A673 (cell line): ENCODE data around the gene STXBP2. TPM values are rescaled to one million over a fixed set of nuclear protein-coding genes. Genes with fewer than 3 reads are reported as not detected.

Experiments used
- BruUV-seq: library from RNA; stranded (reverse); fragments of 400-500 nt; replicated peaks from 2 replicates; lab custom pipeline; 2021; lab: Mats Ljungman, UMichigan
- CTCF ChIA-PET: fragments of 300-600 bp; sonication (Branson Sonifier 250); formaldehyde crosslinking; loops from one replicate; lab custom pipeline; 2022; ENCODE audit warnings: antibody characterized with exemption; lab: Charles Lee
- POLR2A ChIA-PET: fragments of 300-600 bp; sonication (Branson Sonifier 250); formaldehyde crosslinking; loops from one replicate; lab custom pipeline; 2022; ENCODE audit warnings: antibody characterized with exemption; ENCODE audit not compliant: low non-redundant PET; lab: Charles Lee
- DNase-seq: peaks from one replicate; pipeline ENCODE4 v3.0.0-alpha.2; 2015; ENCODE audit warnings: low spot score
- H3K27ac ChIP-seq: fragments of 200-600 bp; sonication (generic); 2 replicates; pipeline ENCODE4 v1.5.1; 2016; ENCODE audit warnings: mixed run types, low read depth, mild to moderate bottlenecking, mixed read lengths, antibody characterized with exemption, low read length; ENCODE audit not compliant: poor library complexity, severe bottlenecking
- H3K27me3 ChIP-seq: fragments of 200-600 bp; sonication (generic); replicated peaks from 2 replicates; pipeline ENCODE4 v1.6.1; 2017; ENCODE audit warnings: mixed run types, low read depth, mild to moderate bottlenecking, mixed read lengths, antibody characterized with exemption, low read length; ENCODE audit not compliant: insufficient read depth, poor library complexity
- H3K36me3 ChIP-seq: fragments of 200-600 bp; sonication (generic); 2 replicates; pipeline ENCODE4 v1.6.1; 2016; ENCODE audit warnings: mixed run types, mild to moderate bottlenecking, mixed read lengths, antibody characterized with exemption, low read length; ENCODE audit not compliant: insufficient read depth, poor library complexity, severe bottlenecking
- H3K4me1 ChIP-seq: fragments of 200-600 bp; sonication (generic); 2 replicates; pipeline ENCODE4 v1.6.1; 2017; ENCODE audit warnings: mixed run types, mild to moderate bottlenecking, mixed read lengths, antibody characterized with exemption, low read length; ENCODE audit not compliant: insufficient read depth, poor library complexity, severe bottlenecking
- H3K4me3 ChIP-seq: fragments of 200-600 bp; sonication (generic); 2 replicates; pipeline ENCODE4 v1.5.1; 2016; ENCODE audit warnings: low read depth, mixed run types, mild to moderate bottlenecking, mixed read lengths, low read length; ENCODE audit not compliant: poor library complexity, severe bottlenecking
- H3K9me3 ChIP-seq: fragments of 200-600 bp; sonication (generic); 2 replicates; pipeline ENCODE4 v1.6.1; 2016; ENCODE audit warnings: mixed run types, low read depth, mild to moderate bottlenecking, mixed read lengths, antibody characterized with exemption, low read length; ENCODE audit not compliant: poor library complexity, severe bottlenecking
- EZH2 ChIP-seq: fragments of 200-600 bp; sonication (generic); IDR thresholded peaks from 2 replicates; pipeline ENCODE4 v1.6.1; 2017; ENCODE audit warnings: borderline replicate concordance, low read depth, mild to moderate bottlenecking, mixed read lengths, antibody characterized with exemption, low read length; ENCODE audit not compliant: poor library complexity, severe bottlenecking
- intact Hi-C: fragments of 100-400 bp; cut with micrococcal nuclease; formaldehyde crosslinking; loops from one replicate; pipeline ENCODE4 v1.10.0; 2022; ENCODE audit not compliant: unreplicated experiment
- total RNA-seq: library from RNA; stranded (reverse); gene quantifications from 2 replicates; pipeline ENCODE4 v1.2.3, GENCODE V29; 2021
- TF ChIP-seq, protein P1 (sequence below): fragments of 300-800, 200-600 bp; sonication (generic); conservative IDR thresholded peaks from 2 replicates; pipeline ENCODE4 v1.5.1; 2017; ENCODE audit warnings: low read depth, mild to moderate bottlenecking, antibody characterized with exemption, low read length, moderate library complexity, mixed read lengths

STXBP2 gene
- total RNA-seq, 1 experiment from 2014 or later, result 49.8 TPM

DNA sequence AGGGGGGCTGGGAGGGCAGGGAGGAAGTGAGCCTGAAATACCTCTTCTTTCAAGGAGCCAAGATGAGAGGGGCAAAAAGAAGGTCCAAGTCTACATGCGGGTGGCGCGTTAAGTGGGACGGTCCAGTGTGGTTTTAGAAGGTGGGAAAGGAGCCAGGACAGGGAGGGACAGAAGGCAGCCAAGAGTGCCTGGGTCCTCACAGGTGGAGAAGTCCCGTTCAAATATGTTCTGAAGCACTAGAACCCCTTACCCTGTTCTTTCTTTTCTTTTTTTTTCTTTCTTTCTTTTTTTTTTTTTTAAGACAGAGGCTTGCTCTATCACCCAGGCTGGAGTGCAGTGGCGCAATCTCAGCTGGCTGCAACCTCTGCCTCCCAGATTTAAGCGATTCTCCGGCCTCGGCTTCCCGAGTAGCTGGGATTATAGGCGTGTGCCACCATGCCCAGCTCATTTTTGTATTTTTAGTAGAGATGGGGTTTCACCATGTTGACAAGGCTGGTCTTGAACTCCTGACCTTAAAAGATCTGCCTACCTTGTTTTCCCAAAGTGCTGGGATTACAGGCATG is 33.9 kb upstream of the STXBP2 start:
- Histone ChIP-seq H3K36me3 (no peaks in the 10 kb centered on the region), H3K4me1 (no peaks in the 10 kb centered on the region), H3K27me3 (peaks cover 7% of the 10 kb centered on the region), H3K27ac (no peak overlapping the region), H3K9me3 (no peaks in the 10 kb centered on the region), H3K4me3 (no peak overlapping the region)
- ChIA-PET CTCF (no interaction called here), POLR2A (no interaction called here)
- intact Hi-C loops, result no loop called here
- BruUV-seq, result no TSS peak
- TF ChIP-seq EZH2, result no peak
- TF ChIP-seq, protein P1, sequence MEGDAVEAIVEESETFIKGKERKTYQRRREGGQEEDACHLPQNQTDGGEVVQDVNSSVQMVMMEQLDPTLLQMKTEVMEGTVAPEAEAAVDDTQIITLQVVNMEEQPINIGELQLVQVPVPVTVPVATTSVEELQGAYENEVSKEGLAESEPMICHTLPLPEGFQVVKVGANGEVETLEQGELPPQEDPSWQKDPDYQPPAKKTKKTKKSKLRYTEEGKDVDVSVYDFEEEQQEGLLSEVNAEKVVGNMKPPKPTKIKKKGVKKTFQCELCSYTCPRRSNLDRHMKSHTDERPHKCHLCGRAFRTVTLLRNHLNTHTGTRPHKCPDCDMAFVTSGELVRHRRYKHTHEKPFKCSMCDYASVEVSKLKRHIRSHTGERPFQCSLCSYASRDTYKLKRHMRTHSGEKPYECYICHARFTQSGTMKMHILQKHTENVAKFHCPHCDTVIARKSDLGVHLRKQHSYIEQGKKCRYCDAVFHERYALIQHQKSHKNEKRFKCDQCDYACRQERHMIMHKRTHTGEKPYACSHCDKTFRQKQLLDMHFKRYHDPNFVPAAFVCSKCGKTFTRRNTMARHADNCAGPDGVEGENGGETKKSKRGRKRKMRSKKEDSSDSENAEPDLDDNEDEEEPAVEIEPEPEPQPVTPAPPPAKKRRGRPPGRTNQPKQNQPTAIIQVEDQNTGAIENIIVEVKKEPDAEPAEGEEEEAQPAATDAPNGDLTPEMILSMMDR, result no peak
- no peak for DNase-seq

DNA sequence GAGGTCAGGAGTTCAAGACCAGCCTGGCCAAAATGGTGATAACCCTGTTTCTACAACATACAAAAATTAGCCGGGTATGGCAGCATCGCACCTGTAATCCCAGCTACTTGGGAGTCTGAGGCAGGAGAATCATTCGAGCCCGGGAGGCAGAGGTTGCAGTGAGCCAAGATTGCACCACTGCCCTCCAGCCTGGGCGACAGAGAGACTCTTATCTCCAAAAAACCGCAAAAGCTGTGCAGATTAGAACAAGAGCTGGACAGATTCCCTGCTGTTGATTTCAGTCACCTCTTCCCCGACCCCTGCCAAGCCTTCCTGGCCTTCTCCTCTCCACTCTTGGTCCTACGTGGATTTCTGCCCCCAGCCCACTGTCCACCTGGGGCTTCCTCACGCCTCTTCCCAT is 33.0 kb upstream of the STXBP2 start:
- intact Hi-C loops, result no loop called here
- TF ChIP-seq, protein P1, result no peak
- no peak for TF ChIP-seq EZH2
- no peak for DNase-seq
- H3K27me3 ChIP-seq, result no peaks in the 10 kb centered on the region
- no peaks in the 10 kb centered on the region for H3K4me1 ChIP-seq
- ChIA-PET POLR2A (no interaction called here), CTCF (no interaction called here)
- no peaks in the 10 kb centered on the region for H3K9me3 ChIP-seq
- no peak overlapping the region for H3K4me3 ChIP-seq
- BruUV-seq, result no TSS peak
- H3K27ac ChIP-seq, result no peak overlapping the region
- no peaks in the 10 kb centered on the region for H3K36me3 ChIP-seq

DNA sequence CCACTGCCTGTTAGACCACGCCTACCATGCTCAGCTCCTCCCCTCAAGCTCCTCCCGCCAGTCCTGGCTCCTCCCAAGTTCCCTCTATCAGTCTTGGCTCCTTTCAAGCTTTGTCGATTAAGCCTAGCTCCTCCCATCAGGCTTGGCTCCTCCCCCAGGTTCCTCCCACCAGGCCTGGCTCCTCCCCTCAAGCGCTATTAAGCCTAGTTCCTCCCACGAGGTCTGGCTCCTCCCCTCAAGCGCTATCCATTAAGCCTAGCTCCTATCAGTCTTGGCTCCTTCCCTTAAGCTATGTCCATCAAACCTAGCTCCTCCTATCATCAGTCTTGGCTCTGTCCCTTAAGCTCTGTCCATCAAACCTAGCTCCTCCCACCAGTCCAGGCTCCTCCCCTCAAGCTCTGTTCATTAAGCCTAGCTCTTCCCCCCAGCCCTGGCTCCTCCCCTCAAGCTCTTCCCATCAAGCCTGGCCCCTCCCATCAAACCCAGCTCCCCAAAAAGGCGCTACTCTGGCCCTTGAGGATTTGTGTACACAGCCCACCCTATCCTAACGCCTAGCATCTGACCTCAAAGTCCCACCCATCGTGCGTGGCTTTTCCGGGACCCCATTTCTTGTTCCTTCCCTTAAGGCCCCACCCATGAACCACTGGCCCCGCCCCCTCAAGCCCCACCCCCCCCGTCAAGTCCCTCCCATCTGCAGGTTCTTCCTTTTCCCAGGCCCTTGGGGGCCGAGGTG is 31.3 kb upstream of the STXBP2 start:
- no peaks in the 10 kb centered on the region for H3K27me3 ChIP-seq
- peak; percentile 64 for DNase-seq
- H3K4me1 ChIP-seq, result no peaks in the 10 kb centered on the region
- no peaks in the 10 kb centered on the region for H3K36me3 ChIP-seq
- no peak for TF ChIP-seq EZH2
- H3K9me3 ChIP-seq, result no peaks in the 10 kb centered on the region
- ChIA-PET CTCF (interaction anchor here (0.6 kb wide), 1 partner anchor 75 kb away, joined by 3 read pairs; the partner anchor contains the start of gene TRAPPC5), POLR2A (no interaction called here)
- intact Hi-C loops, result no loop called here
- H3K27ac ChIP-seq, result no peak overlapping the region
- no TSS peak for BruUV-seq
- H3K4me3 ChIP-seq, result no peak overlapping the region
